MG63 (cell line): Measurements from ENCODE around the gene WNK2. TPM values are rescaled to one million over a fixed set of nuclear protein-coding genes. Genes with fewer than 3 reads are reported as not detected.

Experiments used
- DNase-seq: peaks from one replicate; pipeline ENCODE4 v3.0.0-alpha.2; 2020
- H3K27me3 ChIP-seq: fragments of 250-450 bp; sonication (Bioruptor Pico); 2 replicates; pipeline ENCODE4 v1.5.1; 2020; ENCODE audit warnings: mild to moderate bottlenecking, moderate library complexity
- H3K36me3 ChIP-seq: fragments of 250-450 bp; sonication (Bioruptor Pico); 2 replicates; pipeline ENCODE4 v1.5.1; 2020; ENCODE audit warnings: mild to moderate bottlenecking, moderate library complexity
- H3K4me3 ChIP-seq: fragments of 250-450 bp; sonication (Bioruptor Pico); 2 replicates; pipeline ENCODE4 v1.5.1; 2020; ENCODE audit warnings: mild to moderate bottlenecking, moderate library complexity
- H3K9me3 ChIP-seq: fragments of 250-450 bp; sonication (Bioruptor Pico); 2 replicates; pipeline ENCODE4 v1.5.1; 2020; ENCODE audit warnings: mild to moderate bottlenecking, moderate library complexity
- total RNA-seq: library from RNA; depleted of rRNA; stranded (reverse); fragments of >200 nt; shearing (Covaris generic); gene quantifications from 2 replicates; pipeline ENCODE4 v1.2.3, GENCODE V29; 2014; ENCODE audit warnings: low replicate concordance

WNK2 gene
- total RNA-seq, 1 experiment from 2014 or later: 1.1 TPM

DNA sequence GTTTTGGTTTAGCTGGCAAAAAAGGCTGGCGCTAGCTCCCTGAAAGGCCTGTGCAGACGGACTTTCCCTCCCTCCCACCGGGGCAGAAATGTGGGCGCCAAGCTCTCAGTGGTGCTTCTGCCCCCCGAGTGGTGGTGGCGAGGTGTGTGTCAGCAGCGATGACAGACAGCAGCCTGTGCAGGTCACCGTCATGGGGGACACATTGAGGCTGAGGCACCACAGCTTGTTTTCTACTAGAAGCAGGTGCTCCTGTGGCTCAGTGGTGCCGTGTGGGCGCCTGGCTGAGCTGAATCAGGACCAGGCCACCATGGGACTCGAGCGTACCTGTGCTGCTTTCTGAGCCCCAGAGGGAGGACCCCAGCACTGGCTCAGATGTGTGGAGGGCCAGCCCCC is 6.2 kb downstream of the WNK2 start:
- no peaks in the 10 kb centered on the region for H3K9me3 ChIP-seq
- no peak for DNase-seq
- H3K36me3 ChIP-seq: no peaks in the 10 kb centered on the region
- H3K27me3 ChIP-seq: no peaks in the 10 kb centered on the region
- H3K4me3 ChIP-seq: no peak overlapping the region

DNA sequence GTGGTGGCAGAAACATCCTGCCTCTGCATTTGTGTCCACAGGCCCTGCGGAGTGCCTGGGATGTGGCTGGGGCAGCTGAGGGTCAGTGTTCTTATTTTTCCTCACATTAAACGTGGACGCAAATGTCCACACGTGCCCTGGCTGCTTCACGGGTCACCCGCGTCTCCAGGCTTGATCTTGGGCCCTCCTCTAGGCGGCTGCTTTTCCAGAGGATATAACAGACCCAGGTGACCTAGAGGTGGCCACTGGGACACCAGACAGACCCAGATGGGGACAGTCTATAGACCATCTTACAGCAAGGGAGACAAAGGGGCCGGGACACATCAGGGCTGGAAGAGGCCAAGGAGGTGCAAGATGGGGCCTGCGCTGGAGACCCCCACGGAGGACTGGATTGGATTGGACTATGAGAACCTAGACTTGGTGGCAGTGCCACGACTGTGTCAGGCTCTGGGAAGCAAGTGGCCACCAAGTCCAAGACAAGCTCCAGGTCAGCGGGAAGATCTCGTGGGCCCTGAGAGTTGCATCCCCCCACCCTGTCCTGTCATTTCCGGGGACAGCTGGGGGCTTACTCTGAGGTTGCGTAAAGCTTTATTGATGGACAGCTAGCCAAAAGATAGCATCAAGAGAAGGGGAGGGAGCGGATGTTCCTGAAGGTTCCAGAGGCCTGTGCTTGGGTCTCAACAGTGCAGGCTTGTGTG is 6.9 kb downstream of the WNK2 start:
- no peaks in the 10 kb centered on the region for H3K9me3 ChIP-seq
- H3K27me3 ChIP-seq: no peaks in the 10 kb centered on the region
- no peak for DNase-seq
- no peak overlapping the region for H3K4me3 ChIP-seq
- no peaks in the 10 kb centered on the region for H3K36me3 ChIP-seq

DNA sequence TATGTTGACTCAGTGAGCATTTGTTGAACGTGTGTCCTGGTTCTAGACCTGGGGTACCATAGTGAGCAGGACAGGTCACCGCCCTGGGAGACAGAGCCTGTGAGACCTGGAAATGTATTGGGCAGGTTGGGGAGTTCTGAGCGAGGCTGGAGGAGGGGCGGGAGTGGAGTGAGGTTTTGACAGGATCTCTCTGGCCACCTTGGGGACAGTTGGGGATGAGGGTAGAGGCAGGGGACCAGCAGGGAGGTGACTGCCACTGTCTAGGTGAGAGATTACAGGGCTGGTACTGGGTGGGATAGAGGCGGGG is 7.4 kb downstream of the WNK2 start:
- no peak for DNase-seq
- Histone ChIP-seq H3K4me3 (no peak overlapping the region), H3K27me3 (no peaks in the 10 kb centered on the region), H3K9me3 (no peaks in the 10 kb centered on the region), H3K36me3 (no peaks in the 10 kb centered on the region)

DNA sequence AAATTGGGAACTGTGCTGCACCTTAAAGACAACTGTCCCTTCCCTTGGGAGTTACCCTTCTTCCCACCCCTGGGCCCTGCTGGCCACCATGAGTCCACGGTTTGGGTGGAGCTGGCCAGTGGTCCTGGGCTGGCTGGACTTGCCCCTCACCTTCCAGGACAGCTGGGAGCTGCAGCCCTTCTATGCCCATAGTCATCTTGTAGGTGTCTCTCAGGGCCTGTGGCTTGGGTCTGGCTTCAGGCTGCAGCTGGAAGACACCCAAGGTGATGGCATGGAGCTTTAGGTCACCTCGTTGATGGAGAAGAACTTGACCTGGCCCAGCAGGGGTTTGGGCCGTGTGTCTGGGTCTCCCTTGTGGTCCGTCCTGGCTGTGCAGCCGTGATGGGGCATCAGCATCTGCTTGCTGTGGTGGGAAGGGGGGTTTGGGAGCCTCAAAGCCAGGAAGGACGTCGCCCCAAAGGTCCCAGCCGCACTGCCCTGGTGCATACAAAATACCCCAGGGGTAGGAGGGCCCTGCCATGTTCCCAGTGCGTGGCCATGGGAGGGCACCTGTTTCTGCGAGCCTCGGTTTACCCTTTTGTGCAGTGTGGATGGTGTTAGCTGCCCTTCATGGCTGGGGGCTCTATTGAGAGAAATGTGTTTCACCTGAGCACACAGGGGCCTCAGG is 8.9 kb downstream of the WNK2 start:
- no peaks in the 10 kb centered on the region for H3K27me3 ChIP-seq
- DNase-seq: no peak
- no peaks in the 10 kb centered on the region for H3K36me3 ChIP-seq
- H3K4me3 ChIP-seq: no peak overlapping the region
- no peaks in the 10 kb centered on the region for H3K9me3 ChIP-seq

DNA sequence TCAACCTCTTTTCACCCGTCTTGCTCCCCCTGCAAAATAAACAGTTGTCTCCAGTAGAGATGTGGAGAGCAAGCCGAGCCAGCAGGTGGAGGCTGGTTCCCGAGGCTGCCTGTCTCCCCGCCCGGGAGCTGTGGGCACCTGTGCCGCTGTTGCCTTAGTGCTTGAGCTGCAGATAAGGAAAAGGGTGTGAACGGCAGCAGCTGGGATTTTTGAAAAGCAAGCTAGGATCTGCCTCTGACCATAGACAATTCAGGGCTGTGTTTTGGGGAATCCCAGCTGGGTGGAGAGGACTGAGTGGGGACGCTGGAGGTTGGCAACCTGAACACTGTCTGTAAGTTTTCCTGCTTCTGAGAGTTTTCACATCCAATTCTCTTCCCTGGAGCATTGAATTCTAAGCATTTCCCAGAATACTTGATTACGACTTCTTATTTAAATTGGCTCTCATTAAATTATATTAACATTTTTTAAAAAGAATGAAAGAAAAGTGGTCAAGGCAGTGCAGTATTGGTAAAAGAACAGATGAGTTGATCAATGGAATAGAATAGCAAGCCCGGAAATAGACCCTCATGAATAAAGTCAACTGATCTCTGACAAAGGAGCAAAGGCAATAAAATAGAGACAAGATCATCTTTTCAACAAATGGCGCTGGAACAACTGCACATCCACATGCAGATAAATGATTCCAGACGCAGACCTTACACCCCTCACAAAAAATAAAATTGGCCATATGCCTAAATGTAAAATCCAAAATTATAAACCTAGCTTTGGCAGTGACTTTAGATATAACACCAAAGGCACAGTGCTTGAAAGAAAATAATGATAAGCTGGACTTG is 9.7 kb downstream of the WNK2 start:
- Histone ChIP-seq H3K36me3 (no peaks in the 10 kb centered on the region), H3K9me3 (no peaks in the 10 kb centered on the region), H3K4me3 (no peak overlapping the region), H3K27me3 (no peaks in the 10 kb centered on the region)
- DNase-seq: no peak

DNA sequence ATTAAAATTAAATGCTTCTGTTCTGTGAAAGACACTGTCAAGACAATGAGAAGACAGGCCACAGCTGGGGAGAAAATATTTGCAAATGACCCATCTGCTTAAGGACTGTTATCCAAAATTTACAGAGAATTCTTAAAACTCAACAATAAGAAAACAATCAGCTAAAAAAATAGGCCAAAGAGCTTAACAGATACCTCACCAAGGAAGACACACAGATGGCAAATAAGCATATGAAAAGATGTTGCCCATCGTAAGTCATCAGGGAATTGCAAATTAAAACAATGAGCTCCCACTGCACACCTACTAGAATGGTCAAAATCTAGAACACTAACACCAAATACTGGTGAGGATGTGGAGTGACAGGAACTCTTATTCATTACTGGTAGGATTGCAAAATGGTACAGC is 10.3 kb downstream of the WNK2 start:
- no peaks in the 10 kb centered on the region for H3K27me3 ChIP-seq

DNA sequence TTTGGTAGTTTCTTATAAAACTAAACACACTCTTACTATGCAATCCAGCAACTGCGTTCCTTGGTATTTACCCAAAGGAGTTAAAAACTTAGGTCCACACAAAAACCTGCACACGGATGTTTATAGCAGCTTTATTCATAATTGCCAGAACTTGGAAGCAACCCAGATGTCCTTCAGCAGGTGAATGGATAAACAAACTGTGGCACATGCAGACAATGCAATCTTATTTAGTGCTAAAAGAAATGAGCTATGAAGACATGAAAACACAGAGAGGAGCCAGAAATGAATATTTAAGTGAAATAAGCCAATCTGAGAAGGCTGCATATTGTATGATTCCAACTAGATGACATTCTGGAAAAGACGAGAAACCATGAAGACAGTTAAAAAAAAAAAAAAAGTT is 10.7 kb downstream of the WNK2 start:
- no peaks in the 10 kb centered on the region for H3K27me3 ChIP-seq
- H3K9me3 ChIP-seq: no peaks in the 10 kb centered on the region
- no peaks in the 10 kb centered on the region for H3K36me3 ChIP-seq
- DNase-seq: no peak
- H3K4me3 ChIP-seq: no peak overlapping the region

More for the DNA sequence above, 10.3 kb downstream of the WNK2 start:
- no peak for DNase-seq
- H3K4me3 ChIP-seq: no peak overlapping the region
- H3K36me3 ChIP-seq: no peaks in the 10 kb centered on the region
- H3K9me3 ChIP-seq: no peaks in the 10 kb centered on the region

DNA sequence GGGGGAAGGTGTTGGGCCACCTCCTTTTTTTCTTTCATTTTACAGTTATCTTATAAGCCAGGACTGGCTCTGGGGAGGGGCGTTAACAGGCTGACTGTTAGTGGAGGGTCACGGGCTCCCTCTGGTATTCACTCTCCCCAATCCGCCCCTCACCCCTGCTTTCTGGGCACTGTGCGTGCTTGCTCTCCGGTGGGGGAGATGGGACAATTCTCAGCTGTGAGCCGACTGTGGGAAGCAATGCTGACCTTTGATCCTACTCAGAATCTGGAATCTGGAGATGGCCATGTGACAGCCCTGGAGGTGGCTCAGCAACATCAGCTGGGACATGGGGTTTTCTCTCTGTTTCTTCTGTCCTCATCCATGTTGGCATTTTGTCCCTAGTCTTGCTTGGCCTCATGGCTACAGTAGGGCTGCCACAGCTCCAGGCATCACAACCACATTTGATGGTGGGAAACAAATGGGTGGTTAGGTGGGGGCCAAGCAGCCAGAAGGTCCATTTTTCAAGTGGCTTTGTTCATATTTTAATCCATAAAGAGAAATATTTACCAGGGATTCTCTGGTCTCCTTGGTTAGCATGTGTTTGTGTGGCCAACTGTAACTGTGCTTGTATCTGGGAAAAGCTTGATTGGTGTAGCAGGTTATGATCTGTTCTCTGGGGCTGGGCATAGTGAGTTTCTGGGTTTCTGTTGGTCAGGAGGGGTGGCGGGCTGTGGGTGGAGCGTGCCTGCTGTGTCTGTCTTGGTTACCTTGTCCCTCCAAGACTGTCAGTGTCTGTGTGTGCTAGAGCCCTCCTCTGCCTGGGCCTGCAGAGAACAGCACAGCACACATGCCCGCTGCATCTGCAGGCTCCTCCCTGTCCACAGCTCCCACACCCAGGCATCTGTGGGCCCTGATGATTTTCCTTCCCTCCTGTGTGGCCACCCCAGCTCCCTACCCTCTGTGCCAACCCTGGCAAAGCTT is 12.4 kb downstream of the WNK2 start:
- Histone ChIP-seq H3K36me3 (no peaks in the 10 kb centered on the region), H3K9me3 (no peaks in the 10 kb centered on the region), H3K4me3 (no peak overlapping the region), H3K27me3 (no peaks in the 10 kb centered on the region)
- DNase-seq: no peak

DNA sequence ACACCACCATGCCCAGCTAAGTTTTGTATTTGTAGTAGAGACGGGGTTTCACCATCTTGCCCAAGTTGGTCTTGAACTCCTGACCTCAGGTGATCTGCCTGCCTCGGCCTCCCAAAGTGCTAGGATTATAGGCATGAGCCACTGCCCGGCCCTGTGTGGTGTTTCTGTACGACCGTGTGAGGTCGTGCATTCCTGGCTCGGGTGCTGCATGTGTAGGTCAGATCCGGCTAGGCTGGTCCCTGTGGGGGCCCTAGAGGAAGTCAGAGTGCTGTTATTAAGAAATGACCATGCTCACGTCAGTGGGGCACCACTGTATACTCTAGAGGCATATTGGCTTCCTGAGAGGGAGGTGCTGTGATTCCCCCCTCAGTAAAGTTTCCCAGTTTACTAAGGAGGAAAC is 13.7 kb downstream of the WNK2 start:
- Histone ChIP-seq H3K9me3 (no peaks in the 10 kb centered on the region), H3K27me3 (no peaks in the 10 kb centered on the region), H3K4me3 (no peak overlapping the region), H3K36me3 (no peaks in the 10 kb centered on the region)
- DNase-seq: no peak

DNA sequence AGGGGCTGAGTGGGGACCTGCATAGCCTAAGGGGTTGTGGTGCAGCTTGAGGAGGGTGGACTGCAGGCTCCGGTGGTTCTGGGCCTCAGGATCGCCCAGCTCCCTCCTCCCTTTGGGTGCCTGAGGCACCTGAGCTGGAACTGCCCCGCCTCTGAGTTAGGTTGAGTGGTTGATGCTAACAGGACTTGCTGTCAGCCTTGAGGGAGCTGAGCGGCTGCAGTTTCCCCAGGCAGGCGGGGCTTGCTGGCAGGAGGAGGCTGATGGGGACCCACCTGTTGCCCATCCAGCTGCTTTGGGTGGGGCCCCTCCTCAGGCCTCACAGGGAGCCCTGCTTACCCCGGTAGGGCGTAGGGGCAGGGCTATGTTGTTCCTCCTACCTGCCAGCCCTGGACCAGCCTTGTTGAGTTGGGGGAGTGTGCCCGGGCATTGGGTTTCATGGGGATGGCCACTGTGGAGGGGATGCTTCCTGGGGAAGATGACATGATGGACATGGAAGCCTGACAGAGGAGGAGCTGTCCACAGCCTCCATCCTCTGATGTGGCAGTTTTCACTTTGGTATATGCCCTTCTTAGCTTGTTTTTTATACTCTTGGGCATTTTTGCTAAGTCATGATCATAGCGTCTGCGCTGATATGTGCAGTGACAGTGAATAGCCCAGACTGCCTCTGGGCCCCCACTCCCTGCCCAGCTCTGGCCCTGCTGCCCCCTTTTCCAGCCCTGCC is 14.3 kb downstream of the WNK2 start:
- Histone ChIP-seq H3K9me3 (no peaks in the 10 kb centered on the region), H3K4me3 (no peak overlapping the region), H3K36me3 (no peaks in the 10 kb centered on the region), H3K27me3 (no peaks in the 10 kb centered on the region)
- no peak for DNase-seq

DNA sequence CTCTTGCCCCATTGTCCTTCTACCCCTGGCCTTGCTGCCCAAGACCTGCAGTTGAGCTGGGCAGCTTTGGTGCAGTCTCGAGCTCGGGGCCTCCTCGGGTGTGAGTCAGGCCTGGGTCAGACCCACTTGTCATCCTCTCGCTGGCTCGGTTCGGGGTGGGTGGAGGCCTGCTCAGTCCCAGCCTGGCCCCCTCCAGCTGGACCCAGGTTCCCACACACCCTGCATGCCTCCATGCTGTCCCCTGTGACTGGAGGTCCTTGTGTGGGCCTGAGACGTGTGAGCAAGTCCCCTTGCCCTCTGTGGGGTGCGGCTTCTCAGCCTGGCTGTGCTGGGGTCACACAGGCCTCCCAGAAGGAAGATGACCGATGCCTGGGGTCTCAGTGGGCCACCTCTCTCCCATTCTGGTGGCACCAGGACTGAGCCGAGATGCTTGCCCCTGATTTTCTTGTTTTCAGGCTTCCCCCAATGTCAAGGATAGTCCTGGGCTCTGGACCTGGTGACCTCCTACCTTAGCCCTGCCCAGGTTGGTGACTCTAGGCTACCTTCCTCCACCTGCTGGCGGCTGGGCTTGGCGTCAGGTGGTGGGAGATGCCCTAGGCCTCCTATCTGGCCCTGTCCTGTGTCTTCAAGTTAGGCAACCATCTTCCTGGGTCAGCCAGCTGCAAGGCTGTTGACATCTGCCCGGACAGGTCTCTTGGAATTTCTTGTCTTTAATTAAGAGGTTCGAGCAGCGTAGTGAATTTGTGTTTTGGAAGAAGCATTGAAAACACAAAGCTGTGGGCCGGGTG is 15.1 kb downstream of the WNK2 start:
- H3K4me3 ChIP-seq: no peak overlapping the region
- H3K27me3 ChIP-seq: no peaks in the 10 kb centered on the region
- no peaks in the 10 kb centered on the region for H3K9me3 ChIP-seq
- no peaks in the 10 kb centered on the region for H3K36me3 ChIP-seq
- DNase-seq: no peak

DNA sequence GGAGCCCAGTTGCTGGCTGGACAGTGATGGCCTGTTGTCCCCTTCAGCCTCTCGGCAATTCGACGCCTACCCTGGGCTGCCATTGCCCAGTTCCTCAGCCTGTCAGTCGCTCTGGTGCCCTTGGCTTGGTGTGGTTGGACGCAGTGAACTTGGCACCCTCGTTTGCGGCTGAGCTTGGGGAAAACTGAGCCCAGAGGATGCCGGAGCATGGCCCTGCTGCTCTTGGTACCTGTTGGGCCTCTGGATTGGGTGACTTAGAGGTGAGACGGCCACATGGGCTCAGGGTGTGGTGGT is 16.5 kb downstream of the WNK2 start:
- Histone ChIP-seq H3K4me3 (no peak overlapping the region), H3K9me3 (no peaks in the 10 kb centered on the region), H3K27me3 (no peaks in the 10 kb centered on the region), H3K36me3 (no peaks in the 10 kb centered on the region)
- no peak for DNase-seq

DNA sequence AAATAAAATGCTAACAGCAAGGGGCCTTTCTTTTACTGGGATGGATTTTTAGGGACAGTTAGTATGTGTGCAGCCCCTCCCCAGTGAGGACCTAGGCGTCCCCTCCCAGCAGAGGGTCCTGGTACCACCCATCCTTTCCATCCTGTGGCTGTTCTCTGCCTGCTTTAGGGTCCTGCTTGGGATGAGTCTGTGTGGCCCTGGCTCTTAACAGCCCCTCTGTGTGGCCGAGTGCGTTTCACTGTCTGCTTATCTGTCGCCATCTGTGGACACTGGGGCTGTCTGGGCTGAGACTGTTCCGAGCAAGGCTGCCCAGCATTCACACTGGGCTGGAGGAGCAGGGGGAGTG is 17.0 kb downstream of the WNK2 start:
- Histone ChIP-seq H3K4me3 (no peak overlapping the region), H3K9me3 (no peaks in the 10 kb centered on the region), H3K27me3 (no peaks in the 10 kb centered on the region), H3K36me3 (no peaks in the 10 kb centered on the region)
- no peak for DNase-seq

DNA sequence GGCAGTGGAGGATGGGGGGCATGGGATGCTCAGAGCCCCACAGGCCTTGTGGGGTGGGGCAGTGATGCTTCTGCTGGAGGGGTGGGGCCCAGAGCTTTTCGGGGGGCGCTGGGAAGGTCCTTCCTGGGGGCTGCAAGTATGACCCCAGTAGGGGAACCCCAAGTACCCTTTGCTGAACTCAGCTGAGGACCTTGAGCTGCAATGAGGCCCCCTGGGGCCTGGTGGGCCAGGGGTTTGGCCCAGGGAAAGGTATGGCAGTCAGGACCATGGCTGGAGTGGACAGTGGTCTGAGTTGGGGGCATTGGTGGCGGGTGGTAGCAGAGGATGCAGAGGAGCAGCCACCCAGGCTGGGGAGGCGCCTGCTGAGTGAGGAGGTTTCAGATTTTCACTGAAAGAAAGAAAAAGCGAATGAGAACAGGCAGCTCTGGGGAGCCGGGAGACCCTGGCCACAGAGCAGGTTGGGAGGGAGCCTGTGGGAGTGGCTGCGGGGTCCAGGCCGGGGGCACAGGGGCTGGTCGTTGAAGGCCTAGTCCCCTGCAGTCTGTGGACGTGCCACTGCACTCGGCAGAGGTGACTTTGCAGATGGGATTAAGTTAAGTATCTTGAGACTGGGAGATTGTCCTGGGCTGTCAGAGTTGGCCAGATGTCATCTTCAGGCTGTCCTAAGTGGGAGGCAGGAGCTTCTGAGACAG is 19.2 kb downstream of the WNK2 start:
- no peaks in the 10 kb centered on the region for H3K9me3 ChIP-seq
- no peaks in the 10 kb centered on the region for H3K27me3 ChIP-seq
- no peak overlapping the region for H3K4me3 ChIP-seq
- DNase-seq: no peak
- no peaks in the 10 kb centered on the region for H3K36me3 ChIP-seq

DNA sequence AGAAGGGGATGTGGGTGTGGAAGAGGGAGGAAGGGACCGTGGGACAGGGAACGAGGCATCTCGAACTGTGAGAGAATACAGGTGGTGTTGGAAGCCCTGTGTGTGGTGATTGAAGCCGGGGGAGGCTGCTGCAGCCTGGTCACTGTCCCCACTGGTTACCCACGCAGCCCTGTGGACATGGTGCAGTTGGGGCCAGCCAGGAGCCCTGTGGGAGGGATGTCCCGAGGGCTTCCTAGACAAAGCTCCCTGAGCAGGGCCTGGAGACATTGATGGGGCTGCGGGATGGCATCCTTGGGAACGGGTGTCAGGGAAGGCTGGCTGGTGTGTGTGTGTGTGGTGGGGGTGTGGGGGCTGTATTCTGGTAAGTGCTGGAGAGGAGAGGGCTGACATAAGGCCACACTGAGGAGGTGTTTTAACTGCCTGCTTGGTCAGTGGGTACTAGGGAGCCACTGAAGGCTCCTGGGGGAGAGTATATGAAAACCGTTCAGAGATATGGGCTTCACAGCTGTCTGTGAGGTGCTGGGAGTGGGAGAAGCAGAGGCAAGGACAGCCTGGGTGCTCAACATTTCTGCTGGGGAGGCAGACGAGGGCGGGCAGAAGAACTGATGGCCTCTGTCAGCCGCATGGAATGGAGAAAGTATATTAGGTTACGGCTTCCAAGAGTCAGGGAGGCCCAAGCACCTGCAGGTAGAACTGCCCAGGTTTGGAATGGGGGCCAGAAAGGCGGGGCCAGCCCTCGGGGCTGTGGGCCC is 20.0 kb downstream of the WNK2 start:
- no peak for DNase-seq

More for the DNA sequence above, 20.0 kb downstream of the WNK2 start:
- no peak overlapping the region for H3K4me3 ChIP-seq
- no peaks in the 10 kb centered on the region for H3K36me3 ChIP-seq
- H3K9me3 ChIP-seq: no peaks in the 10 kb centered on the region
- H3K27me3 ChIP-seq: no peaks in the 10 kb centered on the region
